Mesendoderm (in vitro differentiated cells): ENCODE data around the gene CDIPT.

Source experiments
- DNase-seq: peaks from one replicate; pipeline ENCODE4 v3.0.0; 2013
- H2AK5ac ChIP-seq: 2 replicates; pipeline ENCODE4 v1.6.1; 2013; ENCODE audit warnings: low read length, inconsistent platforms
- H2BK120ac ChIP-seq: 2 replicates; pipeline ENCODE4 v1.6.1; 2013; ENCODE audit warnings: low read depth, mild to moderate bottlenecking, low read length, moderate library complexity, mixed read lengths
- H2BK15ac ChIP-seq: replicated peaks from 2 replicates; pipeline ENCODE4 v1.6.1; 2013; ENCODE audit warnings: low read depth, mild to moderate bottlenecking, moderate library complexity
- H2BK5ac ChIP-seq: 2 replicates; pipeline ENCODE4 v1.6.1; 2013; ENCODE audit warnings: low read length, inconsistent platforms
- H3K18ac ChIP-seq: 2 replicates; pipeline ENCODE4 v1.6.1; 2013; ENCODE audit warnings: mild to moderate bottlenecking, low read length, mixed read lengths
- H3K23ac ChIP-seq: one replicate; pipeline ENCODE4 v1.6.1; 2013; ENCODE audit warnings: low read length
- H3K27ac ChIP-seq: 2 replicates; pipeline ENCODE4 v1.5.1; 2013; ENCODE audit warnings: low read depth, mild to moderate bottlenecking, inconsistent platforms, low read length, moderate library complexity
- H3K27me3 ChIP-seq: 2 replicates; pipeline ENCODE4 v1.6.1; 2013; ENCODE audit warnings: low read length, control low read depth, mild to moderate bottlenecking, inconsistent platforms; ENCODE audit not compliant: insufficient read depth, poor library complexity
- H3K36me3 ChIP-seq: 2 replicates; pipeline ENCODE4 v1.6.1; 2013; ENCODE audit warnings: low read length, inconsistent platforms; ENCODE audit not compliant: control insufficient read depth, insufficient read depth
- H3K4ac ChIP-seq: one replicate; pipeline ENCODE4 v1.6.1; 2013; ENCODE audit warnings: low read depth, mild to moderate bottlenecking, low read length, moderate library complexity
- H3K4me1 ChIP-seq: 2 replicates; pipeline ENCODE4 v1.6.1; 2013; ENCODE audit warnings: low read depth, low read length, inconsistent platforms; ENCODE audit not compliant: control insufficient read depth
- H3K4me2 ChIP-seq: 2 replicates; pipeline ENCODE4 v1.6.1; 2013; ENCODE audit warnings: low read length
- H3K4me3 ChIP-seq: 2 replicates; pipeline ENCODE4 v1.5.1; 2013; ENCODE audit warnings: mild to moderate bottlenecking, low read length
- H3K56ac ChIP-seq: one replicate; pipeline ENCODE4 v1.6.1; 2013; ENCODE audit warnings: low read length
- H3K79me1 ChIP-seq: 2 replicates; pipeline ENCODE4 v1.6.1; 2013; ENCODE audit warnings: low read length, inconsistent platforms
- H3K79me2 ChIP-seq: 2 replicates; pipeline ENCODE4 v1.6.1; 2013; ENCODE audit warnings: mild to moderate bottlenecking, low read length; ENCODE audit not compliant: control insufficient read depth, insufficient read depth
- H3K9ac ChIP-seq: 2 replicates; pipeline ENCODE4 v1.6.1; 2013; ENCODE audit warnings: low read length, inconsistent platforms
- H4K5ac ChIP-seq: one replicate; pipeline ENCODE4 v1.6.1; 2013; ENCODE audit warnings: low read length
- H4K8ac ChIP-seq: one replicate; pipeline ENCODE4 v1.6.1; 2013; ENCODE audit warnings: low read depth, mild to moderate bottlenecking, control low read depth, low read length, moderate library complexity
- WGBS: extraction: QIAGEN DNeasy Blood & Tissue Kit; methylation state at CpG from one replicate; pipeline ENCODE4 v1.1.7; 2013; ENCODE audit warnings: low lambda C conversion rate, missing lambda C conversion rate; ENCODE audit not compliant: insufficient coverage; ENCODE audit errors: extremely low coverage; 5-methylcytosine and 5-hydroxymethylcytosine counted together

CDIPT gene

GRCh38 chr16:29840240-29840639, 22.8 kb downstream of the CDIPT start:
- H3K79me2 ChIP-seq = no peaks in the 10 kb centered on the region
- H3K9ac ChIP-seq = no peak overlapping the region
- peak overlapping the region; percentile 3 for H3K23ac ChIP-seq
- no peak overlapping the region for H3K4ac ChIP-seq
- no peak overlapping the region for H4K5ac ChIP-seq
- H3K56ac ChIP-seq = no peak overlapping the region
- no peak overlapping the region for H3K18ac ChIP-seq
- no peak overlapping the region for H3K4me2 ChIP-seq
- H2BK120ac ChIP-seq = no peak overlapping the region
- H3K4me1 ChIP-seq = no peaks in the 10 kb centered on the region
- no peak overlapping the region for H2AK5ac ChIP-seq
- no peaks in the 10 kb centered on the region for H3K27me3 ChIP-seq
- no CpG with 5 or more reads among the region's 10 CpGs for WGBS
- no peaks in the 10 kb centered on the region for H3K79me1 ChIP-seq
- no peak overlapping the region for H3K27ac ChIP-seq
- H2BK15ac ChIP-seq = no peak overlapping the region
- DNase-seq = no peak
- H3K36me3 ChIP-seq = no peaks in the 10 kb centered on the region
- no peak overlapping the region for H2BK5ac ChIP-seq
- H3K4me3 ChIP-seq = no peak overlapping the region
- H4K8ac ChIP-seq = no peak overlapping the region

GRCh38 chr16:29839822-29840221, 23.2 kb downstream of the CDIPT start:
- Histone ChIP-seq H2BK15ac (no peak overlapping the region), H3K27ac (no peak overlapping the region), H2AK5ac (no peak overlapping the region), H4K5ac (no peak overlapping the region), H3K4me1 (no peaks in the 10 kb centered on the region), H2BK120ac (no peak overlapping the region), H3K23ac (peak overlapping the region; percentile 3), H3K4me2 (no peak overlapping the region), H2BK5ac (no peak overlapping the region), H3K4ac (no peak overlapping the region), H3K9ac (no peak overlapping the region), H3K36me3 (no peaks in the 10 kb centered on the region), H3K79me1 (no peaks in the 10 kb centered on the region), H3K27me3 (no peaks in the 10 kb centered on the region), H3K18ac (no peak overlapping the region), H4K8ac (no peak overlapping the region), H3K79me2 (no peaks in the 10 kb centered on the region), H3K4me3 (no peak overlapping the region), H3K56ac (no peak overlapping the region)
- DNase-seq = no peak
- WGBS = no CpG with 5 or more reads among the region's 6 CpGs

GRCh38 chr16:29837841-29838240, 25.2 kb downstream of the CDIPT start:
- Histone ChIP-seq H3K4me1 (no peaks in the 10 kb centered on the region), H3K56ac (no peak overlapping the region), H3K79me2 (no peaks in the 10 kb centered on the region), H3K4me3 (no peak overlapping the region), H4K8ac (no peak overlapping the region), H3K9ac (no peak overlapping the region), H2BK15ac (no peak overlapping the region), H3K4me2 (no peak overlapping the region), H3K23ac (no peak overlapping the region), H4K5ac (no peak overlapping the region), H3K27ac (no peak overlapping the region), H3K4ac (no peak overlapping the region), H3K27me3 (no peaks in the 10 kb centered on the region), H3K79me1 (no peaks in the 10 kb centered on the region), H3K18ac (no peak overlapping the region), H3K36me3 (no peaks in the 10 kb centered on the region), H2BK5ac (no peak overlapping the region), H2BK120ac (no peak overlapping the region), H2AK5ac (no peak overlapping the region)
- no CpG with 5 or more reads among the region's 5 CpGs for WGBS
- no peak for DNase-seq

GRCh38 chr16:29836623-29837022, 26.4 kb downstream of the CDIPT start:
- Histone ChIP-seq H2BK120ac (no peak overlapping the region), H2BK5ac (no peak overlapping the region), H3K27ac (no peak overlapping the region), H3K4ac (no peak overlapping the region), H3K79me1 (no peaks in the 10 kb centered on the region), H3K4me1 (no peaks in the 10 kb centered on the region), H3K79me2 (no peaks in the 10 kb centered on the region), H2AK5ac (no peak overlapping the region), H4K8ac (no peak overlapping the region), H3K4me2 (no peak overlapping the region), H2BK15ac (no peak overlapping the region), H3K56ac (peak overlapping the region; percentile 34), H3K18ac (no peak overlapping the region), H3K9ac (no peak overlapping the region), H4K5ac (no peak overlapping the region), H3K36me3 (no peaks in the 10 kb centered on the region), H3K4me3 (no peak overlapping the region), H3K23ac (no peak overlapping the region), H3K27me3 (no peaks in the 10 kb centered on the region)
- no CpG with 5 or more reads among the region's 15 CpGs for WGBS
- no peak for DNase-seq

GRCh38 chr16:29835926-29836325, 27.1 kb downstream of the CDIPT start:
- no peak overlapping the region for H3K18ac ChIP-seq
- H3K23ac ChIP-seq = no peak overlapping the region
- H3K9ac ChIP-seq = no peak overlapping the region
- no peaks in the 10 kb centered on the region for H3K36me3 ChIP-seq
- no peaks in the 10 kb centered on the region for H3K79me1 ChIP-seq
- no peak overlapping the region for H2BK5ac ChIP-seq
- no peak overlapping the region for H3K4ac ChIP-seq
- no peak overlapping the region for H3K27ac ChIP-seq
- no peak overlapping the region for H4K5ac ChIP-seq
- H3K4me1 ChIP-seq = no peaks in the 10 kb centered on the region
- H3K27me3 ChIP-seq = no peaks in the 10 kb centered on the region
- no peak overlapping the region for H3K4me3 ChIP-seq
- H4K8ac ChIP-seq = no peak overlapping the region
- no CpG with 5 or more reads among the region's 7 CpGs for WGBS
- no peaks in the 10 kb centered on the region for H3K79me2 ChIP-seq
- DNase-seq = no peak
- no peak overlapping the region for H3K56ac ChIP-seq
- H3K4me2 ChIP-seq = no peak overlapping the region
- H2BK15ac ChIP-seq = no peak overlapping the region
- H2BK120ac ChIP-seq = no peak overlapping the region
- H2AK5ac ChIP-seq = no peak overlapping the region

- Histone ChIP-seq H3K23ac (no peak overlapping the region), H3K4me3 (no peak overlapping the region), H3K18ac (no peak overlapping the region), H3K79me2 (no peaks in the 10 kb centered on the region), H3K4me2 (no peak overlapping the region), H2AK5ac (no peak overlapping the region), H3K36me3 (no peaks in the 10 kb centered on the region), H3K4ac (no peak overlapping the region), H3K4me1 (no peaks in the 10 kb centered on the region), H3K27me3 (no peaks in the 10 kb centered on the region), H4K8ac (no peak overlapping the region), H4K5ac (no peak overlapping the region), H3K9ac (no peak overlapping the region), H2BK120ac (no peak overlapping the region), H2BK5ac (no peak overlapping the region), H2BK15ac (no peak overlapping the region), H3K56ac (no peak overlapping the region), H3K79me1 (no peaks in the 10 kb centered on the region), H3K27ac (no peak overlapping the region)
- DNase-seq = no peak
- WGBS = no CpG with 5 or more reads among the region's 5 CpGs
Measured at GRCh38 chr16:29834079-29834478, 28.9 kb downstream of the CDIPT start.
